ENCODE data around the gene GALC.

GALC gene

GRCh38 chr14:87894920-87895319, 98.1 kb downstream of the GALC start:
- TF ChIP-seq, protein P1, sequence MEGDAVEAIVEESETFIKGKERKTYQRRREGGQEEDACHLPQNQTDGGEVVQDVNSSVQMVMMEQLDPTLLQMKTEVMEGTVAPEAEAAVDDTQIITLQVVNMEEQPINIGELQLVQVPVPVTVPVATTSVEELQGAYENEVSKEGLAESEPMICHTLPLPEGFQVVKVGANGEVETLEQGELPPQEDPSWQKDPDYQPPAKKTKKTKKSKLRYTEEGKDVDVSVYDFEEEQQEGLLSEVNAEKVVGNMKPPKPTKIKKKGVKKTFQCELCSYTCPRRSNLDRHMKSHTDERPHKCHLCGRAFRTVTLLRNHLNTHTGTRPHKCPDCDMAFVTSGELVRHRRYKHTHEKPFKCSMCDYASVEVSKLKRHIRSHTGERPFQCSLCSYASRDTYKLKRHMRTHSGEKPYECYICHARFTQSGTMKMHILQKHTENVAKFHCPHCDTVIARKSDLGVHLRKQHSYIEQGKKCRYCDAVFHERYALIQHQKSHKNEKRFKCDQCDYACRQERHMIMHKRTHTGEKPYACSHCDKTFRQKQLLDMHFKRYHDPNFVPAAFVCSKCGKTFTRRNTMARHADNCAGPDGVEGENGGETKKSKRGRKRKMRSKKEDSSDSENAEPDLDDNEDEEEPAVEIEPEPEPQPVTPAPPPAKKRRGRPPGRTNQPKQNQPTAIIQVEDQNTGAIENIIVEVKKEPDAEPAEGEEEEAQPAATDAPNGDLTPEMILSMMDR (IDR thresholded peaks at IDR 0.05; ENCODE audit: low read depth, low read length), result no peak
- H3K9me3 ChIP-seq (ENCODE audit: severe bottlenecking), result no peaks in the 10 kb centered on the region
- DNase-seq, result no peak
- no peak overlapping the region for H3K27ac ChIP-seq
- H3K36me3 ChIP-seq, result no peaks in the 10 kb centered on the region
- no peak overlapping the region for H3K4me3 ChIP-seq (ENCODE audit: low read depth, low read length)
- H3K27me3 ChIP-seq (ENCODE audit: insufficient read depth, low read depth, severe bottlenecking), result no peaks in the 10 kb centered on the region

DNA sequence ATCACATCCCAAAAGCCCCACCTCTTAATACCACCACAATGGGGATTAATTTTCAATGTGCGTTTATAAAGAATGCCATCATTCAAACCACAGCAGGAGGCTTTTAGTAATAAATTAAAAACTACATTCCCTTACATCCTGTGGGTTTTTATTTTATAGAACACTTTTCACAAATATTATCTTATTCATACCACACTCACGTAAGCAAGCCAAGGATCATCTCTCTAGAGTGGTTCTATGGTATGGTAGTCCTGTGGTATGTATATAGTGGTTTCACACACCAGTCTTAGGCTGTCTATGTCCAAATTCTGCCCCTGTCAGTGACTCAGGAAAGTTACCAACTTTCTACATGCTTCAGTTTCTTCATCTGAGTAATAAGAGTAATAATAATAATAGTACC, 100.2 kb downstream of the GALC start:
- H3K27ac ChIP-seq, result no peak overlapping the region
- H3K9me3 ChIP-seq (ENCODE audit: severe bottlenecking), result no peaks in the 10 kb centered on the region
- TF ChIP-seq, protein P1 (IDR thresholded peaks at IDR 0.05; ENCODE audit: low read depth, low read length), result no peak
- H3K27me3 ChIP-seq (ENCODE audit: insufficient read depth, low read depth, severe bottlenecking), result no peaks in the 10 kb centered on the region
- no peaks in the 10 kb centered on the region for H3K36me3 ChIP-seq
- no peak overlapping the region for H3K4me3 ChIP-seq (ENCODE audit: low read depth, low read length)
- no peak for DNase-seq

- Histone ChIP-seq H3K27me3 (ENCODE audit: insufficient read depth, low read depth, severe bottlenecking) (no peaks in the 10 kb centered on the region), H3K9me3 (ENCODE audit: severe bottlenecking) (no peaks in the 10 kb centered on the region), H3K36me3 (no peaks in the 10 kb centered on the region), H3K27ac (no peak overlapping the region), H3K4me3 (ENCODE audit: low read depth, low read length) (no peak overlapping the region)
- TF ChIP-seq, protein P1 (IDR thresholded peaks at IDR 0.05; ENCODE audit: low read depth, low read length), result peak; percentile 88
- peak; percentile 61 for DNase-seq
These were observed 104.6 kb downstream of the GALC start for GRCh38 chr14:87888136-87888999.

GRCh38 chr14:87883750-87884149, 109.2 kb downstream of the GALC start:
- TF ChIP-seq, protein P1 (IDR thresholded peaks at IDR 0.05; ENCODE audit: low read depth, low read length), result no peak

More at GRCh38 chr14:87883750-87884149, 109.2 kb downstream of the GALC start:
- no peaks in the 10 kb centered on the region for H3K36me3 ChIP-seq
- H3K27ac ChIP-seq, result no peak overlapping the region
- H3K27me3 ChIP-seq (ENCODE audit: insufficient read depth, low read depth, severe bottlenecking), result no peaks in the 10 kb centered on the region
- no peak overlapping the region for H3K4me3 ChIP-seq (ENCODE audit: low read depth, low read length)
- DNase-seq, result no peak
- H3K9me3 ChIP-seq (ENCODE audit: severe bottlenecking), result no peaks in the 10 kb centered on the region
